Large intestine (tissue), 3 donors: Measurements from ENCODE around the gene STK32A. TPM values are rescaled to one million over a fixed set of nuclear protein-coding genes. Genes with fewer than 3 reads are reported as not detected.
"Not testable (repeated sequence)": the region's sequence is repeated elsewhere in the genome, so short reads cannot be mapped to it uniquely, and the experiment has no call there.

Experiments used
- DNase-seq, 2 donors: peaks; one replicate each; pipeline versions ENCODE4 v3.0.0 to v3.0.0-alpha.2; 2013
- H3K27ac ChIP-seq: one replicate; pipeline ENCODE4 v1.5.1; 2013; ENCODE audit warnings: low read length
- H3K27me3 ChIP-seq: 2 replicates; pipeline ENCODE4 v1.6.1; 2013; ENCODE audit warnings: low read length; ENCODE audit not compliant: control insufficient read depth, insufficient read depth
- H3K36me3 ChIP-seq: 2 replicates; pipeline ENCODE4 v1.6.1; 2013; ENCODE audit warnings: low read length; ENCODE audit not compliant: control insufficient read depth, insufficient read depth
- H3K4me1 ChIP-seq: one replicate; pipeline ENCODE4 v1.6.1; 2013; ENCODE audit warnings: low read length; ENCODE audit not compliant: control insufficient read depth, insufficient read depth
- H3K4me3 ChIP-seq: one replicate; pipeline ENCODE4 v1.5.1; 2013; ENCODE audit warnings: low read length
- H3K9me3 ChIP-seq: one replicate; pipeline ENCODE4 v1.6.1; 2013; ENCODE audit warnings: mild to moderate bottlenecking, low read depth, low read length, moderate library complexity; ENCODE audit not compliant: control insufficient read depth
- WGBS: methylation state at CpG from one replicate; pipeline ENCODE4 v1.1.5; 2013; ENCODE audit warnings: low lambda C conversion rate; ENCODE audit not compliant: insufficient coverage; 5-methylcytosine and 5-hydroxymethylcytosine counted together
- polyA plus RNA-seq: library from polyadenylated mRNA; unstranded; fragments of 120-200 nt; gene quantifications from one replicate; pipeline ENCODE4 v1.2.1, GENCODE V29; 2013

Gene STK32A
- polyA plus RNA-seq, 1 donor: 3.3 TPM

DNA sequence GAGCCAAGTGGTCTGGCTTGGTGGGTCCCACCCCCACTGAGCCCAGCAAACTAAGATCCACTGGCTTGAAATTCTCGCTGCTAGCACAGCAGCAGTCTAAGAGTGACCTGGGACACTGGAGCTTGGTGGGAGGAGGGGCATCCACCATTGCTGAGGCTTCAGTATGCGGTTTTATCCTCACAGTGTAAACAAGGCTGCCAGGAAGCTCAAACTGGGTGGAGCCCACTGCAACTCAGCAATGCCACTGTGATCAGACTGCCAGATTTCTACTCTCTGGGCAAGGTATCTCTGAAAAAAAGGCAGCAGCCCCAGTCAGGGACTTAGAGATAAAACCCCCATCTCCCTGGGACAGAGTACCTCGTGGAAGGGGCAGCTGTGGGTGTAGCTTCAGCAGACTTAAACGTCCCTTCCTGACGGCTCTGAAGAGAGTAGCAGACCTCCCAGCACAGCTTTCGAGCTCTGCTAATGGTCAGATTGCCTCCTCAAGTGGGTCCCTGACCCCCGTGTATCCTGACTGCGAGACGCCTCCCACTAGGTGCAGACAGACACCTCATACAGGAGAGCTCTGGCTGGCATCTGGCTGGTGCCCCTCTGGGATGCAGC is 18.2 kb upstream of the STK32A start:
- Histone ChIP-seq H3K36me3 (no peaks in the 10 kb centered on the region), H3K9me3 (no peaks in the 10 kb centered on the region), H3K4me3 (no peak overlapping the region), H3K27me3 (peaks cover 3% of the 10 kb centered on the region), H3K27ac (no peak overlapping the region), H3K4me1 (no peaks in the 10 kb centered on the region)
- no peak for DNase-seq
- no CpG with 5 or more reads among the region's 9 CpGs for WGBS

DNA sequence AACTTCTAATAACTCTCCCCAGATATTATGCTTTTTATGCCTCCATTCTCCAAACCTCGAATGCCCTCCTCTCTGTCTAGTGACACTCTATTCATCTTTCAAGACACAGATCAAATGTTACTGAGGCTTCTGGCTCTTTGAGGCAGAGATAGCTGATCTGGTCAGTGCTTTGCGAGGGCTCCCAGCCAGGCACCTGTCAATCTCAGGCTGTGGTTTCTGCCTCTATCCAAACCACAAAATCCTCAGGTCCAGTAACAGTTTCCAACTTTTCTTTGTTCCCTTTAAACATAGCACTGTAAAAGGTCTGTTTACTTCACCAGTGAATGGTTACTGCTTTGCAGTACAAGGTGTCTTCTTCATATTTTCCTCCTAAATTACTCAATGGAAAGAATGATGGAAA is 11.5 kb upstream of the STK32A start:
- 60% methylated on average over 1 of the region's 2 CpGs for WGBS
- Histone ChIP-seq H3K4me3 (no peak overlapping the region), H3K4me1 (no peaks in the 10 kb centered on the region), H3K27me3 (peaks cover 3% of the 10 kb centered on the region), H3K9me3 (no peaks in the 10 kb centered on the region), H3K36me3 (no peaks in the 10 kb centered on the region), H3K27ac (no peak overlapping the region)
- no peak for DNase-seq

DNA sequence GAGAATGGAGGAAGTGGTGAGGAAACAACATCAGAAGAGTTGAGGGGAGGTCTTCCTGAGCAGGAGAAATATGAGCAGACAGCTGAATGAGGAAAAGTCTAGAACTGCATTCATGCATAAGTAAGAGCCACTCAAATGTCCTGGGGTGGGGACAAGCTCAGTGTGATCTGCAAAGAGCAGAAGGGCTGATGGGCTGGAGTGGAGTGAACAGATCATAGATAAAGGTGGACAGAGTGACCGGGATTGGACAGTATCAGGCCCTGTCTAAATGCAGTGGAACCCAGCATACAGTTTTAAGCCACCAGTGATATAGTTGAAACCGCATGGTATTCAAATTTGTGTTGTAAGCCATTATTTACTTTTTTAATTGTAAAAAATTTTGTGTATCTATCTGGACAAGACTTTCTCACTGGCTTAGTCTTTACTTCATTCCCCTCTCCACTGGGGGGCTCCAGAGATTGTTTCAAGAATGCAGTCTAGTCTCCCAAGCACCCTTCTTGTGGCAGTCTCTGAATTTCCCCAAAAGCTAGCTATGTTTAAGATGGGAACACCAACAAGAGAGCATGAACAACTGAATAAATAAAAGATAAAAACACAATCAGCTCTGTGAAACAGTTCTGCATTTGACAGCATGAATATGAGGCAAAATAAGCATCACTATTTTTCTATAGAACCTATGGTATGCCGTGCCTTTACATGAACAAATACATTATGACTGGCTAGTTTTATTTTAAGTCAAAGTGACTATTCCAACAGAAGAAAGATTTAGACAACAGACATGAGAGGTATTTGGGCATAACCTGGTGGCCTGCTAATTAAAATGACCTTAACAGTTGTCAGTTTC is 10.7 kb upstream of the STK32A start:
- Histone ChIP-seq H3K27me3 (peaks cover 3% of the 10 kb centered on the region), H3K36me3 (no peaks in the 10 kb centered on the region), H3K9me3 (no peaks in the 10 kb centered on the region), H3K4me1 (no peaks in the 10 kb centered on the region), H3K4me3 (no peak overlapping the region), H3K27ac (no peak overlapping the region)
- DNase-seq: peak in 1 of 2 donors; percentile 7
- 80% methylated on average over 3 of the region's 3 CpGs for WGBS

DNA sequence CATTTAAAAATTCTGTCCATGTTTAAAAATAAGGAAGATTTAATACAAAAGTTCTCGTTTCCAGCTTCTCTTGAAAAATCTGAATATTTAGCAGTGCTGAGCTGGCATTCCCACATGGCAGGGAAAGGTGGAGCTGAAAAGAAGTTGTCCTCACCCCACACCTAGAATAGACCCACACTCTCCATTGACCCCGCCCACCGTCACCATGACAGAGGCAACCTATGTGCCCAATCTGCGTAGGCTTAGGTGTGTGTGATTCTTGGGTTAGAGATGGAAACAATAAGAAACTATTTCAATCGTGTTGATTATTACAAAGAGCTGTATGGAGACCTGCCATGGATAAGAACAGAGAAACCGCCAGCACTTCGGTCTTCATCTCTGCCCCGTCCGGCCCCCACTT is 8.9 kb upstream of the STK32A start:
- Histone ChIP-seq H3K36me3 (no peaks in the 10 kb centered on the region), H3K27me3 (peaks cover 7% of the 10 kb centered on the region), H3K9me3 (no peaks in the 10 kb centered on the region), H3K4me3 (no peak overlapping the region), H3K27ac (no peak overlapping the region), H3K4me1 (no peaks in the 10 kb centered on the region)
- DNase-seq: no peak
- no CpG with 5 or more reads among the region's 9 CpGs for WGBS

DNA sequence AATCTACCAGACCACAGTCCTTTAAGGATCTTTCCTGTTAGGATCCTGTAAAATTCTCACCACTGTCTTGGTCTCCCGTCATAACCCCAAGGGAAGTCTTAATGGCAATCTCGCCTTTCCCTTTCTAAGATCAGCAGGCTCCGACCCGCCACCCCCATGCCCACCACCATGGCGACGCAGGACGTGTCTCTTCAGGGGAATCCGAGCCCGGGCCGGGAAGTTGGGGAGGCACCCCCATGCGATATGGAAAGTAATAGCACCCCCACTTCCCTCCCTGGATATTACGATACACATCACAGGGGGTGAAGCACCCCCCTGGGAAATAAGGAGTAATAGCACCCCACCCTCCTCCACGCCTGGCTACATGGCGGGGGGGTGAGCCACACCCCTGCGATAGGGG is 8.3 kb upstream of the STK32A start:
- H3K36me3 ChIP-seq: no peaks in the 10 kb centered on the region
- no peaks in the 10 kb centered on the region for H3K4me1 ChIP-seq
- H3K4me3 ChIP-seq: no peak overlapping the region
- H3K9me3 ChIP-seq: no peaks in the 10 kb centered on the region
- no CpG with 5 or more reads among the region's 15 CpGs for WGBS
- no peak for DNase-seq
- no peak overlapping the region for H3K27ac ChIP-seq
- peaks cover 11% of the 10 kb centered on the region for H3K27me3 ChIP-seq

DNA sequence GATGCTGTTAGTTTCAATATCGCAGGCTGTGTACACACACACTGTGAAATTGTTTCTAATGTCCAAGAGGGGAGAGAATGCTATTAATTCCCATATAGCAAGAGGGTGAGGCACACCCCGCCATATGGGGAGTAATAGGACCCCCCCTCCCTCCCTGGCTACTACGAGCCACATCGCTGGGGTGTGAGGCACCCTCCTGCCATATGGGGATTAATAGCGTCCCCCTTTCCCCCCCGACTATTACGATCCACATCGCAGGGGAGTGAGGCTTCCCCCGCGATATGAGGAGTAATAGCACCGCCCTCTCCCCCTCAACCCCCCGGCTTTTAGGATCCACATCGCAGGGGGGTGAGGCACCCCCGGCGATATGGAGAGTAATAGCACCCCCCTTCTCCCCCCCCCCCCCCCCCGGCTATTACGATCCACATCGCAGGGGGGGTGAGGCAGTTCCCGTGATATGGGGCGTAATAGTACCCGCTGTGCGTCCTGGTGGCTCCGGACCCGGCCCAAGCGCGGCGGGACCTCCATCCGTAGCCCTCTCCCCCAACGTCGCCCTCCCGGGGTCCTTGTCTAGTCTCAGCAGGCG is 494 bp upstream of the STK32A start:
- DNase-seq: no peak
- Histone ChIP-seq H3K4me1 (no peaks in the 10 kb centered on the region), H3K4me3 (peak overlapping the region; percentile 35), H3K9me3 (no peaks in the 10 kb centered on the region), H3K27me3 (peaks cover 52% of the 10 kb centered on the region), H3K36me3 (no peaks in the 10 kb centered on the region), H3K27ac (no peak overlapping the region)
- no CpG with 5 or more reads among the region's 32 CpGs for WGBS

DNA sequence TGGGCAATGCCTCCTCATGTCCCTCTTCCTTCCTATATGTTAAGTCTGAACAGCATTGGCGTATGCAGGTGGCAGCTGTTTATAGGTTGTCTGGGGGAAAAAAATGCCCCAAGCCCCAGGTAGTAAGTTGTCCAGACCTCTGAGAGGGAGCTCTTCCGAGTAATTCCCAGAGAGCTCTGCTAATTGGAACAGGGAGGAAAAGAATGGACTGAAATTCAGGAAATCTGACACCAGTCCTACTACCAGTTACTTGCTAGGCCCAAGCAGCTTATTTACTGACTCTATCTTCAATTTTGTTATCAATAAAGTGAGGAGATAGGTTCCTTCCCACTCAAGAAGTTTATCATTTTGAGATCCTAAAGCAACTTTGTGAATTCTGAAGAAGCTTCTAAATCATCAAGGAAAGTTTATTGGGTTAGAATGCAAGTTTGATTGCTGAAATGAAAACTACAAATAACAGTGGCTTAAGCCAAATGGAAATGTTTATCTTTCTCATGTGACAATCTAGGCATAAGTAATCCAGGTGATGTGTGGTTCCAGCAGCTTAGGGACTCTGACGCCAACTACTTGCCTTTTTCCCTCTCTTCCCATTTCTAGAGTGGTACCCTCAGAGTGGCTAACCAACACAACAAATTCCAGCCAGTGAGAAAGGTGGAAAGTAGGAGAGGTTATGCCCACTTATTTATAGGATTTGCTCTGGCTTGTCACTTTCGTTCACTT is 5.6 kb downstream of the STK32A start:
- H3K27ac ChIP-seq: no peak overlapping the region
- peaks cover 14% of the 10 kb centered on the region for H3K27me3 ChIP-seq
- no peaks in the 10 kb centered on the region for H3K4me1 ChIP-seq
- H3K4me3 ChIP-seq: no peak overlapping the region
- no peaks in the 10 kb centered on the region for H3K9me3 ChIP-seq
- H3K36me3 ChIP-seq: no peaks in the 10 kb centered on the region
- 80% methylated on average over 2 of the region's 4 CpGs for WGBS
- no peak for DNase-seq

DNA sequence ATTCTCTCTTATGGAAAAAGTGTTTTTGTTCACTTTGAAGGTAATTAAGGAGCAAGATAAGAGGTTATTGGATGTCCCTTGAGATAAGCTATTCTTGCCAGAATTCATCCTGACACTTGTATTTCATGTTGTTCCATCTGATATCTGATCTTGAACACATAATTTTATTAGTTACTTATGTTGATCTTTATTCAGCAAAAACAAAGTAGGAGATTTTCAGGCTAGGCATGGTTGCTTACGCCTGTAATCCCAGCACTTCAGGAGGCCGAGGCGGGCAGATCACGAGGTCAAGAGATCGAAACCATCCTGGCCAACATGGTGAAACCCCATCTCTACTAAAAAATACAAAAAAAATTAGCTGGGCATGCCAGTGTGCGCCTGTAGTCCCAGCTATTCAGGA is 8.4 kb downstream of the STK32A start:
- not testable (repeated sequence) for H3K4me1 ChIP-seq, H3K9me3 ChIP-seq, H3K27me3 ChIP-seq, DNase-seq, H3K27ac ChIP-seq, H3K36me3 ChIP-seq, H3K4me3 ChIP-seq
- 100% methylated on average over 1 of the region's 6 CpGs for WGBS

DNA sequence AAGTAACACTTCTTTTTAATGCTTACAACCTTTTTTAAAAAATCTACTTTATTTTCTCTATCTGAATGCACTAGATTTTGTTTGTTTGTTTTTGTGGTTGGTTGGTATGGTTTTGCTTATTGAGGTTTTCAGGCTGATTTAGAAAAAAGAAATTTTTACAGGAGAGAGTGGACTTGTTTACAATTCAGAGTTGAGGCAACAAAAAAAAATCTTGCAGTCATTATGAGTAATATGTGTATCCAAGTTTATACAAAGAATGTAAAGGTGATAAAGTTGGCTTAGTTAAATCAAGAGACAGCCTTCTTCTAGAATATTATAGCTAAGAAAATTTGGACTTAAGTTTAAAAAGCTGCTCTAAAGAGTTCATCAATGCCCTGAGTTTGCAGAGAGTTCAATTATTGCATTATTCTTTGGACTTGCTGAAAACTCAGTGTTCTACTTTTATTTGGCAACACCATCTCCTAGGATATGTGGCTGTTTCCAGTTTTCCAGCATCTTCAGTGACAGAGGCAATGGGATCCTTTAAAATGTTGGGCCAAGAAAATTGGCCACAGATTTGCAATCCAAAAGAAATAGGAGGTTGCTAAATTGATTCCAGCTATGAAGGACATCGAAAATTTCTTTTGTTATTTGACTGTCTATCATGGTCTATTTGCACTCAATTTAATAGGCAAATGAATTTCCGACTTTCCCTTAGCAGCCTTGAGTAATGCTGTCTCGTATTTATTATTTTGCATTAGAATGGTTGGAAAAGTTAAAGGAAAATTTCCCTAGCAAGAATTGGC is 10.7 kb downstream of the STK32A start:
- no peaks in the 10 kb centered on the region for H3K36me3 ChIP-seq
- DNase-seq: no peak
- H3K27ac ChIP-seq: no peak overlapping the region
- H3K4me3 ChIP-seq: no peak overlapping the region
- peaks cover 2% of the 10 kb centered on the region for H3K27me3 ChIP-seq
- H3K4me1 ChIP-seq: no peaks in the 10 kb centered on the region
- no peaks in the 10 kb centered on the region for H3K9me3 ChIP-seq
- 63% methylated on average over 2 of the region's 3 CpGs for WGBS

DNA sequence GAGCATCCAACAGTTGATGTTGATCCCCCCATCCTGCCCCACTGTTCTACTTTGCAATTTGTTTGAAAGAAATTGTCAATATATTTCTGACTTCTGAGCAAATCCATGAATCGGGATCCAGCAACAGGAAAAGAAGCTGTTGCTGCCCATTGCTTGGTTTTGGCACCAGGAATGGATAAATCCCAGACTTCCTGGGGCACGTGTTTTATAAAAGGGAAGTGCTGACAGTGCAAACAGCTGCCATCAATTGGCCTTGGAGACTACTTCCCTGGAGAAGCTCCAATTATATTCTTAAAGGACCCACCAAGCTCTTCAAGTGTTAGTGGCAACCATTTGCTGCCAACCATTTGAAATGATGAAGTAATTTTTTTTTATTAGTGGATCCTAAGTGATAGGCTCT is 13.7 kb downstream of the STK32A start:
- no peak overlapping the region for H3K4me3 ChIP-seq
- no peaks in the 10 kb centered on the region for H3K4me1 ChIP-seq
- H3K27me3 ChIP-seq: peaks cover 2% of the 10 kb centered on the region
- no CpG with 5 or more reads among the region's 2 CpGs for WGBS
- no peaks in the 10 kb centered on the region for H3K36me3 ChIP-seq
- no peak for DNase-seq
- H3K27ac ChIP-seq: no peak overlapping the region
- no peaks in the 10 kb centered on the region for H3K9me3 ChIP-seq
